Effector memory CD4-positive, alpha-beta T cell (primary cell): ENCODE data around the gene EXOC4.

Experiments
- DNase-seq, 3 donors: peaks; one replicate each; pipeline ENCODE4 v3.0.0-alpha.2; 2020
- H3K27ac ChIP-seq: 2 replicates; pipeline ENCODE4 v1.7.0; 2013; ENCODE audit warnings: mild to moderate bottlenecking, low read length, moderate library complexity; ENCODE audit not compliant: insufficient read depth, poor library complexity, severe bottlenecking
- H3K27me3 ChIP-seq: replicated peaks from 2 replicates; pipeline ENCODE4 v1.7.0; 2013; ENCODE audit warnings: mild to moderate bottlenecking, low read length; ENCODE audit not compliant: insufficient read depth, control insufficient read depth, poor library complexity, severe bottlenecking
- H3K36me3 ChIP-seq: 2 replicates; pipeline ENCODE4 v1.7.0; 2013; ENCODE audit warnings: mild to moderate bottlenecking, low read length, moderate library complexity; ENCODE audit not compliant: control insufficient read depth, insufficient read depth
- H3K4me1 ChIP-seq: 2 replicates; pipeline ENCODE4 v1.7.0; 2013; ENCODE audit warnings: low read length, mild to moderate bottlenecking; ENCODE audit not compliant: control insufficient read depth, insufficient read depth, poor library complexity, severe bottlenecking
- H3K4me3 ChIP-seq: 2 replicates; pipeline ENCODE4 v1.7.0; 2013; ENCODE audit warnings: low read length, low read depth, mild to moderate bottlenecking; ENCODE audit not compliant: insufficient read depth, poor library complexity, severe bottlenecking
- H3K9me3 ChIP-seq: 2 replicates; pipeline ENCODE4 v1.7.0; 2013; ENCODE audit warnings: mild to moderate bottlenecking, low read length, moderate library complexity; ENCODE audit not compliant: control insufficient read depth

The EXOC4 gene

GRCh38 chr7:133999178-133999577, 746.3 kb downstream of the EXOC4 start:
- H3K36me3 ChIP-seq, result no peaks in the 10 kb centered on the region
- no peak overlapping the region for H3K4me3 ChIP-seq
- no peak overlapping the region for H3K27ac ChIP-seq
- no peaks in the 10 kb centered on the region for H3K9me3 ChIP-seq
- DNase-seq, result no peak
- H3K4me1 ChIP-seq, result no peaks in the 10 kb centered on the region
- no peaks in the 10 kb centered on the region for H3K27me3 ChIP-seq

GRCh38 chr7:134004829-134005505, 752.1 kb downstream of the EXOC4 start:
- Histone ChIP-seq H3K36me3 (peaks cover 3% of the 10 kb centered on the region), H3K27me3 (no peaks in the 10 kb centered on the region), H3K4me1 (no peaks in the 10 kb centered on the region), H3K4me3 (no peak overlapping the region), H3K9me3 (no peaks in the 10 kb centered on the region), H3K27ac (no peak overlapping the region)
- no peak for DNase-seq

DNA sequence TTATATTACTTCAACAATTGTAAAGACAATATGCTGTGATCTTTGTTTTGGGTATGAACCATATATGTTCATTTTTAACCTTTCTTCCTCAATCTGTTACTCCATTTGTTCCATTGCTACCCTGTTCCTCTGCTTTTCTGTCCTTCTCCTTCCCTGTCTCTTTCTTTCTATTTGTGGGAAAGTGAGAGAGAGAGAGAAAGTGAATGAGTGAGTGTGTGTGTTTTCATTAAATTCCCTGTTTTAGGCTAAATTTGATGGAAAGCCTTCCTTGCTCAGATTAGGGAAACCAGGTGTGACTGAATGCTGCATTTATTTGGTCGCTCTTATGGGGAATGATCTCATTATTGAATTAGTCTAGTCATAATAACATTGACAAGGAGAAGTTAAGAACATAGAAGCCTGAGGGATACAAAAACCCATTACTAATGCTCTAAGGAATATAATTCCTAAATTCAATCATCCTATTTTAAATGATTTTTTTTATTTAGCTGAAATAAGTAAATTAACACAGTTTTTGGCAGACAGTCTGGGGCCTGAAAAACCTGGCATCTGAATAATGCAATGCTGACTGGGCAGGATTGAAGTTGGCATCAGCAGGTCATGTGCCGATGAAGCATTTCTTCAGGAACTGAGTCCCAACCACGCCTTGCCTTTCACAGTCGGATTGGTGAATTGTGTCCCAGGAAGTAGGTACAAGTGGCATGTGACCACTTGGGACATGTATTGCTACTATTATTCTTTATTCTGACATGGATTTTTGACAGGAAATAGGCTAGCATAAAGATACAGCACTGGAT, 756.6 kb downstream of the EXOC4 start:
- DNase-seq, result no peak
- peaks cover 3% of the 10 kb centered on the region for H3K36me3 ChIP-seq
- no peak overlapping the region for H3K4me3 ChIP-seq
- no peak overlapping the region for H3K27ac ChIP-seq
- no peaks in the 10 kb centered on the region for H3K9me3 ChIP-seq
- no peaks in the 10 kb centered on the region for H3K4me1 ChIP-seq
- no peaks in the 10 kb centered on the region for H3K27me3 ChIP-seq

DNA sequence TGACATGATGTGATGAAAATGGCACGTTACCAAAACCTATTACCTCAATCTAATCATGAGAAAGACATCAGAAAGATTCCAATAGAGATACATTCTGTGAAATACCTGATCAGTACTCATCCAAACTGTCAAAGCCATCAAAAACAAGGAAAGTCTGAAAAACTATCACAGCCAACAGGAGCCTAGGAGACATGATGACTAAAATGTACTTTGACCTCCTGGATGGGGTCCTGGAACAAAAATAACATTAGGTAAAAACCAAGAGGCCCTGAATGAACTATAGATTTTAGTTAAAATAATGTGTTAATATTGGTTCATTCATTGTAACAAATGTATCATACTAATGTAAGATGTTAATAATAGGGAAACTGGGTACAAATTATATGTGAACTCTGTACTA, 760.4 kb downstream of the EXOC4 start:
- Histone ChIP-seq H3K4me1 (no peaks in the 10 kb centered on the region), H3K9me3 (no peaks in the 10 kb centered on the region), H3K27ac (no peak overlapping the region), H3K4me3 (no peak overlapping the region), H3K27me3 (no peaks in the 10 kb centered on the region), H3K36me3 (no peaks in the 10 kb centered on the region)
- no peak for DNase-seq

DNA sequence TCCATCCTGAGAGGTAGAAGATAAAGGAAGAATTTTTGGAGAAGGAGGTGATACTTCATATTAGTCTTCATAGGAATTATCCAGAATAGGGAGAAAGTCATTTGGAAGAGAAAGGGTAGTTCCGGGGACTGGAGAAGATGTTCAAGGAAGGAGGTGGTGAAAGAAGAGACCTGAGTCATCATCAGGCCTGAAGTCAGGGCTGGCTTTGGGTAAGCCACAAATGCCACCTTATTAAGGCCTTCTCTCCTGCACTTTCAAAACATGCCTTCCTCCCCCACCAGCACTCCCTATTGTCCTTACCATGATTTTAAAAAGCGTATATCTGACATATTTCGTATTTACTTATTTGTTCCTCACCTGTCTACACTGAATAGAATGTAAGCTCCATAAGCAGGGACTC, 762.1 kb downstream of the EXOC4 start:
- no peaks in the 10 kb centered on the region for H3K36me3 ChIP-seq
- no peak for DNase-seq
- no peaks in the 10 kb centered on the region for H3K9me3 ChIP-seq
- H3K4me1 ChIP-seq, result no peaks in the 10 kb centered on the region
- H3K27me3 ChIP-seq, result no peaks in the 10 kb centered on the region
- H3K27ac ChIP-seq, result no peak overlapping the region
- no peak overlapping the region for H3K4me3 ChIP-seq

DNA sequence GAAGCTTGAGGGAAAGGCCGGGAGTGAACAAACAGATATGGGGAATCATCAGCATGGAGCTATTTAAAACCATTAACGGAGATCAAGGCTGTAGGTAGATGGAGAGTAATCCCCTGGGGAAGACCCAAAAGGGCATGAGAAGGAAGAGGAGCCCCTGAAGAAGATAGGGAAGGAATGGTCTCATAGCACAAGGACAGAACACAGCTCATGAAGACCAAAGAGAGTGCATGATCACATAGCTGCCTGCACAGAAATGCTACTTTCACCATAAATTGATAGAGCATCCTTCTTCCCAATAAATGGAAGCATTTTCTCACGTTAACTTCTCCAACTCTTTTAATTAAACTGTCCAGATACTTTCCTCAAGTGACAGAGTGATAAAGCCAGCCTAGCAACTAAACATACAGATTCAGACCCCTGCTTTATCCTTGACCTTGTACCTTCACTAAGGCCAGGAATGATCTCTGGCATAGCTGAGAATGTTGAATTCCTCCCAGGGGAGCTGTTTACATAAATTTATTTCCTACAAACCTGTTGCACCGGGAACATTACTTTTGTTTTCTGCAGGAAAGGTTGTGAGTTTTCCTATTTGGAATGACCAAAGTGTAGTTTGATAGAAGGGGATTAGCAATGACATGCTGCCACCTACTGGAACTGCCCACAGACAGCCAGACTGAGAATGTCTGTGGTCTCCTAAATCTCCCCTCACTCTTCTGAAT, 763.5 kb downstream of the EXOC4 start:
- no peak for DNase-seq
- H3K36me3 ChIP-seq, result no peaks in the 10 kb centered on the region
- H3K27ac ChIP-seq, result no peak overlapping the region
- no peak overlapping the region for H3K4me3 ChIP-seq
- H3K9me3 ChIP-seq, result no peaks in the 10 kb centered on the region
- no peaks in the 10 kb centered on the region for H3K27me3 ChIP-seq
- H3K4me1 ChIP-seq, result no peaks in the 10 kb centered on the region

DNA sequence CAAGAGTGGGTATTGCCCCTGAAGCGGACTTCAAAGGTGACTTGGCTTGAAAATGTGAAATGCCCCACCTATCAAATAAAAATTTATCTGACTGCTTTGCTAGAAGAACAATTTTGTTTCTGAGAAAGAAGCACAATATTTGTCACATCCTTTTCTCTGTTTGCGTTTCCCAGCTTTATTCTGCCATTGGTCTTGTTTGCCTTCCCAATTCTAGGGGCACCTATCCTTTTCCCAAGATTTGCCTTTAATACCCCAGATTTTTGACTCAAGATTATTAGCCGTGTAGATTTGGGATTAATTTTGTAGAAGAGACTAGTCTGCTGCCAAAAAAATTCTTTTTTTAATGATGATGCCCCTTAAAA, 764.0 kb downstream of the EXOC4 start:
- Histone ChIP-seq H3K27ac (no peak overlapping the region), H3K27me3 (no peaks in the 10 kb centered on the region), H3K4me1 (no peaks in the 10 kb centered on the region), H3K9me3 (no peaks in the 10 kb centered on the region), H3K4me3 (no peak overlapping the region), H3K36me3 (no peaks in the 10 kb centered on the region)
- DNase-seq, result no peak

GRCh38 chr7:134018306-134018705, 765.4 kb downstream of the EXOC4 start:
- no peaks in the 10 kb centered on the region for H3K4me1 ChIP-seq
- H3K36me3 ChIP-seq, result no peaks in the 10 kb centered on the region
- H3K27ac ChIP-seq, result no peak overlapping the region
- no peaks in the 10 kb centered on the region for H3K9me3 ChIP-seq
- no peak overlapping the region for H3K4me3 ChIP-seq
- DNase-seq, result no peak
- no peaks in the 10 kb centered on the region for H3K27me3 ChIP-seq

- DNase-seq, result no peak
- Histone ChIP-seq H3K27ac (no peak overlapping the region), H3K36me3 (no peaks in the 10 kb centered on the region)
Measured at GRCh38 chr7:134019251-134019650, 766.4 kb downstream of the EXOC4 start.

GRCh38 chr7:134021836-134022235, 769.0 kb downstream of the EXOC4 start:
- Histone ChIP-seq H3K27me3 (no peaks in the 10 kb centered on the region), H3K4me3 (no peak overlapping the region), H3K9me3 (no peaks in the 10 kb centered on the region), H3K27ac (no peak overlapping the region), H3K36me3 (no peaks in the 10 kb centered on the region), H3K4me1 (no peaks in the 10 kb centered on the region)
- DNase-seq, result no peak

More at GRCh38 chr7:134019251-134019650, 766.4 kb downstream of the EXOC4 start:
- no peaks in the 10 kb centered on the region for H3K9me3 ChIP-seq
- H3K4me3 ChIP-seq, result no peak overlapping the region
- H3K4me1 ChIP-seq, result no peaks in the 10 kb centered on the region
- H3K27me3 ChIP-seq, result no peaks in the 10 kb centered on the region
